GM18868 (cell line): Measurements from ENCODE around the gene CRB1.
A peak's percentile ranks its signal among the peaks of the same experiment; 100 is the strongest.

Source experiments
- ATAC-seq: cut with Tn5 transposase; IDR thresholded peaks from one replicate; pipeline ENCODE4 v1.9.1; 2021; ENCODE audit warnings: mild to moderate bottlenecking, moderate library complexity; ENCODE audit not compliant: unreplicated experiment

Gene CRB1

DNA sequence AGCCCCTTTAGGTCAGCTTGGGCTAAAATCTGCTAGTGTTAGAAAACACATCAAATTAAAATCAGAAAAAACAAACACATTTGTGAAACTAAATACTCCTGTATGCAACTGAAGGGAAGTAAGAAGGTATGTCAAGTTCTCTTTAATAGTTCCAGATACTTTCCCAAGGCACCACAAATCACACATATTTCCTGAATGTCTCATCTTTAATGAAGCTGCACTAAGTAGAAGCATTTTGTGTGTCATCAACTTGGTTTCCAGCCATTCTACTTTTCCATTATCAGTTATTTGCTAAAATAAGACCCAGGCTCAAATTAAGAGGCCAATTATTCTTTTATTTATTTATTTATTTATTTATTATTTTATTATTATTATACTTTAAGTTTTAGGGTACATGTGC, 34.7 kb downstream of the CRB1 start:
- ATAC-seq, result no peak

GRCh38 chr1:197303463-197303862, 35.4 kb downstream of the CRB1 start:
- no peak for ATAC-seq

DNA sequence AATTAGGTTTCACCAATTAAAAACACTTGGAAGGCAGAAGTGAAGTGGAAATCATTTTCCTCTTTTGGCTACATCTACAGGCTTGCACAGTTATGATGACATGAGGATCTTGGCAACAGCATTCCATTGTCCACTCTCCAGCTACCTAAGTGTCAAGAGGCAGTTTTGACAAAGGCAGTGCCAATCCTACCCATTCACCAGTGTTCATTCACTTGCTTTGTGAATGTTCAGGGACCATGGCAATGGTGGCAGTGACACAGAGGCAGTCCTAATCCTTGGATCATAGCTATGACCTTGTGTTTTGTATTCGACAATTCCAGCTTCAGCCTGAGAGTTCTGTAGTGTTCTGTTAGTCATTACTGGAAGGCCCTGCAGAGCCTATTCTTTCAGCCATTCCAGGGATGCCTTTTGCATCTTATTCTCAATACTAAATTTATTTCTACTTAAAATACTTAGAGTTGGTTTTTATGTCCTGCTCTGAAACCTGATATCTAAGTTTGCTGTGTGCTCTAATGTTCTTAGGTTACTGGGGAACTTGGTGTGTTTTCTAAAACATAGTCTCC, 36.7 kb downstream of the CRB1 start:
- ATAC-seq, result no peak

GRCh38 chr1:197305925-197306324, 37.9 kb downstream of the CRB1 start:
- ATAC-seq, result no peak

GRCh38 chr1:197306381-197307062, 38.5 kb downstream of the CRB1 start:
- ATAC-seq, result no peak

DNA sequence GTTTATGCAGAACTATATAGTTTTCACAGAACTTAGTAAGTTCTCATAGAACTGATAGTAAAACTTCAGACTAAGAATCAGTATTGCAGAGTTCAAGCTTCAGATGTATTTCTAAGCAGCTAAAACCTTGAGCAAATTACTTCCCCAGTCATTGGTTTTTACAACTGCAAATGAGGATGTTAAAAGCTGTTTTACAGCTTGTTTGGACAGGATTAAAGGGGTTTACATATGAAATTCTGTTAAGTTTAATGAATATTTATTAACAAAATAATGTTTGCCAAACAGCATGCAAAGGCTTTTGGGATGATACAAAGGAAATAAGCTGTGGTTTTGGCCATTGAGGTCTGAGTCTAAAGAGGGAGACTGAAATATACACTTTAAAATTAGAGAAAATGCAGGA, 39.1 kb downstream of the CRB1 start:
- no peak for ATAC-seq

- ATAC-seq, result no peak
These were observed 39.5 kb downstream of the CRB1 start for GRCh38 chr1:197307551-197307950.

GRCh38 chr1:197311081-197311480, 43.0 kb downstream of the CRB1 start:
- ATAC-seq, result no peak

DNA sequence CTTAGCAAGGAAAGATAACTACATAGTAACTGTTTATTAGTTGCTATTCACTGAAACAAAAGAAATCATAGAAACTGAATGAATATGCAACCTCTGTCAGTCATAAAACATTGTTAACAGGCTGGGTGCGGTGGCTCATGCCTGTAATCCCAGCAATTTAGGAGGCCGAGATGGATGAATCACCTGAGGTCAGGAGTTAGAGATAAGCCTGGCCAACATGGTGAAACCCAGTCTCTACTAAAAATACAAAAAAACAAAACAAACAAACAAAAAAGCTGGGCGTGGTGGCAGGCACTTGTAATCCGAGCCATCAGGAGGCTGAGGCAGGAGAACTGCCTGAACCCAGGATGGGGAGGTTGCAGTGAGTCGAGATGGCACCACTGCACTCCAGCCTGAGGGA, 44.1 kb downstream of the CRB1 start:
- ATAC-seq, result no peak

DNA sequence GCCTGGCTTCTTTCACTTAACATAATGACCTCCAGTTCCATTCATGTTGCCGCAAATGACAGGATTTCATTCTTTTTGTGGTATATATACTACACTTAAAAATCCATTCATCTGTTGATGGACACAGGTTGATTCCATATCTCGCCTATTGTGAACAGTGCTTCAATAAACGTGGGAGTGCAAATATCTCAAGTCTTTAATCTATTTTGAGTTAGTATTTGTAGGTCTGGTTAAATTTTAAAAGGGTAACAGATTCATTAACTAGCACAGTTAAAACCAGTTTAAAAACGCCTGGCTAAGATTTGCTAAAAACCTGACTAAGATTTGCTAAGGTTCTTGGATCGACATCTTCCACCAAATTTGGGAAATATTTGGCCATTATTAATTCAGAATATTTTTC, 45.7 kb downstream of the CRB1 start:
- ATAC-seq, result no peak

- no peak for ATAC-seq
These were observed 46.6 kb downstream of the CRB1 start for GRCh38 chr1:197314682-197315081.

GRCh38 chr1:197319631-197320030, 51.6 kb downstream of the CRB1 start:
- ATAC-seq, result no peak

GRCh38 chr1:197320991-197321531, 53.0 kb downstream of the CRB1 start:
- no peak for ATAC-seq

GRCh38 chr1:197321811-197322210, 53.8 kb downstream of the CRB1 start:
- ATAC-seq, result no peak

- ATAC-seq, result peak; percentile 67
These were observed 59.8 kb downstream of the CRB1 start for GRCh38 chr1:197327776-197328364.

DNA sequence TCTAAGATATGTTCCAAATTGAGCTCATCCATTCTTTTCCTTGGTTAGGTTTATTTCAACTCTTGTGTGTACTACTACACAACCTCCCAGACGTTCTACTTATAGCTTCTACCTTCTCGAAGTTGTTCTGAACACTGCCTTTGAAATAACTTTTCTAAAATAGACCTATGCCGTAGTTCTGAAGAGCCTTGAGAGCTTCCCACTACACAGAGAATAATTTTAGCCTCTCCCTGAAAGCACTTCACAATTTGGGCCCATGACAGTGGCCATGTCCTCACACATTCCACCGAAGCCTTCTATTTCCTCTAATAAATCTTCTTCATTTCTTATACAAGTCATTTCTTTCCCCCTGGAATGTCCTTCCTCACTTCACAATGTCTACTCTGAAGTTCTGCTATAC, 62.2 kb downstream of the CRB1 start:
- ATAC-seq, result no peak

DNA sequence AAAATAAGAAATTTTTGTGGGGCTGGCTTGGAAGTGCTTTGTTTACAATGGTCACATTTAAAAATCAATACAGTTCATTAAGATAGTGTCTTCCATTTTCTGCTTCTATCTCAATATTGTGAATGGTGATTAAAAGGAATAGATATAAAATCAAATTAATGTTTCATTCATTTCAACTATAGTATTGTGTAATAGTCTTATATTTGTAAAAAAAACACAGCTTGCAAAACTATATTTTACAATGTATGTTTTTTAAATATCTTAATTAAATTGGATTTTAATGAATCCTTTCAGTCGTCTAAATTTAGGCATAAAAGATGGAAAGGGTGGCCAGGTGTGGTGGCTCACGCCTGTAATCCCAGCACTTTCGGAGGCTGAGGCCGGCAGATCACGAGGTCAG, 63.5 kb downstream of the CRB1 start:
- ATAC-seq, result no peak

- ATAC-seq, result no peak
These were observed 65.0 kb downstream of the CRB1 start for GRCh38 chr1:197333041-197333440.

- ATAC-seq, result no peak
These were observed 68.5 kb downstream of the CRB1 start for GRCh38 chr1:197336571-197336970.

DNA sequence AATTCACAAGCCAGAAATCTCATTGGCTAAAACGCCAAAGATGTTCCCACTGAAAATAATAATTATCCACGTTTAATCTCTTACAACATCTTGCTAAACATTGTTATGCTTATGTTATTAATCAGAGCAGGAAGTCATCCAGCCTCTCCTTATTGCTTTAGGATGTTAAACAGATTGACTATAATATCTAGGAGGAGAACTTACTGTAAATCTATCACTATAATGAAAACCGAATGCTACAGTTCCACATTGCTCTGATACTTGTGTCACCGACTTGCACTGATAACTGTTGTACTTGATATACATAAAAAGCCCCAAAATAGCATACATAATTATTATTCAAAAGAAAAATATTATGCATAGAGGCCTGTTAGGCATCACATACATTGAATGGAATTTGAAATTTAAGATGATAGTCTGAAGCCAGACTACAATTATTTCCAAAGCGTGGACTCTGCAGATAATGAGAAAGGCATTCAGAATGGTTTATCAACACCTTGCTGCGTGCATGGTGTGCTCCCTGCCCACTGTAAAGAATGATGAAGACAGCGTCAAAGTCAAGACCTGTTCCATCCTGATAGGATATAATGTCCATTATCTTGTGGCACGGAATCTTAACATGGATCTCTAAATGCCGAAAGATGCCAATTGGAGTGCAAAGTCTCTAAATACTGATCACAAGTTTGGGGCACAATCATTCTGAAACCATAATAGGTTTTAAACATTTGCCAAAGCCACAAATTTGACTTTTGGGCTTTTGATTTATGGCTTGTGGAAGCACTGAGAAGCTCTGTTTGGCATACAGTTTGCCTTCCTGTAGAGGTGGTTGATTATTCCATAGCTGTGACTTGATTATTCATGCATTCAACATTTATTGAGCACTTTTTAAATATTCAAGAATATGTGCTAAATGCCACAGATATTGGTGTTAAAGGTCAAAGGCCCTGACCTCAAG, 71.3 kb downstream of the CRB1 start:
- no peak for ATAC-seq

- ATAC-seq, result no peak
These were observed 73.6 kb downstream of the CRB1 start for GRCh38 chr1:197341626-197342025.
